A549 (cell line): ENCODE results near the gene ZNF121. TPM values are rescaled to one million over a fixed set of nuclear protein-coding genes. Genes with fewer than 3 reads are reported as not detected.
A peak's percentile ranks its signal among the peaks of the same experiment; 100 is the strongest.

Experiments used
- ATAC-seq, 2 experiments: fragments of 200-7000 bp in 1 of 2; fragments of >200 bp in 1 of 2; cut with Nextera tagmentation in 1 of 2; cut with Tn5 transposase in 1 of 2; 3 replicates each; pipeline versions ENCODE4 v1.8.0 to v1.9.1; 2018 to 2020; ENCODE audit warnings: mild to moderate bottlenecking in 1 of 2, moderate library complexity in 1 of 2
- CTCF ChIA-PET: fragments of 300-600 bp; sonication (Branson Sonifier 250); formaldehyde crosslinking; extraction: SDS; loops from one replicate; lab custom pipeline; 2021; ENCODE audit warnings: antibody characterized with exemption, inconsistent platforms; lab: Yijun Ruan, JAX
- POLR2A ChIA-PET: fragments of 350-600 bp; formaldehyde crosslinking; extraction: SDS; loops from one replicate; lab custom pipeline; 2021; ENCODE audit warnings: antibody characterized with exemption, inconsistent platforms; lab: Yijun Ruan, JAX
- DNase-seq, 2 experiments: peaks; one replicate each; pipeline versions ENCODE4 v3.0.0 to v3.0.0-alpha.2; 2011 to 2016; ENCODE audit warnings: low read depth in 1 of 2, low spot score in 1 of 2
- FAIRE-seq: peaks from 2 replicates; lab custom pipeline; 2011; peaks lifted over from hg19 to GRCh38; lab: Jason Lieb, UNC
- H3K27ac ChIP-seq, 2 experiments: fragments of >200 bp; sonication (Bioruptor Twin); formaldehyde crosslinking; 3 replicates each; pipeline ENCODE4 v1.5.1; 2016 to 2017
- H3K4me1 ChIP-seq: fragments of >200 bp; sonication (Bioruptor Twin); formaldehyde crosslinking; 3 replicates; pipeline ENCODE4 v1.6.1; 2016
- H3K4me2 ChIP-seq: fragments of >200 bp; sonication (Bioruptor Twin); formaldehyde crosslinking; 3 replicates; pipeline ENCODE4 v1.6.1; 2016
- H3K4me3 ChIP-seq: fragments of >200 bp; sonication (Bioruptor Twin); formaldehyde crosslinking; 3 replicates; pipeline ENCODE4 v1.5.1; 2016
- H3K9me3 ChIP-seq: fragments of >200 bp; sonication (Bioruptor Twin); formaldehyde crosslinking; 3 replicates; pipeline ENCODE4 v1.6.1; 2016
- BCL3 ChIP-seq: fragments of >200 bp; sonication (Bioruptor Twin); formaldehyde crosslinking; IDR thresholded peaks from 3 replicates; pipeline ENCODE4 v1.6.1; 2016
- CBX8 ChIP-seq: fragments of 200-600 bp; sonication (generic); IDR thresholded peaks from 2 replicates; pipeline ENCODE4 v1.6.1; 2016
- CEBPB ChIP-seq, 2 experiments: fragments of >200 bp in 1 of 2; sonication (Bioruptor Twin) in 1 of 2; formaldehyde crosslinking in 1 of 2; IDR thresholded peaks; 2 replicates each; pipeline ENCODE4 v1.6.1; 2012 to 2016
- CHD2 ChIP-seq: fragments of 150-350 bp; IDR thresholded peaks from 2 replicates; pipeline ENCODE4 v1.6.1; 2014; ENCODE audit warnings: low read length; ENCODE audit not compliant: partially characterized antibody
- CHD4 ChIP-seq: fragments of 200-600 bp; sonication (generic); IDR thresholded peaks from 2 replicates; pipeline ENCODE4 v1.6.1; 2016; ENCODE audit warnings: antibody characterized with exemption, mild to moderate bottlenecking, borderline replicate concordance
- E2F6 ChIP-seq: IDR thresholded peaks from 2 replicates; pipeline ENCODE4 v1.6.1; 2012; ENCODE audit warnings: low read depth, borderline replicate concordance
- EHF ChIP-seq: fragments of 250-450 bp; sonication (Bioruptor Pico); IDR thresholded peaks from 2 replicates; pipeline ENCODE4 v1.5.0; 2020; ENCODE audit warnings: mild to moderate bottlenecking
- EHMT2 ChIP-seq: fragments of 200-600 bp; sonication (generic); IDR thresholded peaks from 2 replicates; pipeline ENCODE4 v1.6.1; 2016; ENCODE audit warnings: antibody characterized with exemption, low read depth, mild to moderate bottlenecking, moderate library complexity
- ELK1 ChIP-seq: fragments of 150-350 bp; IDR thresholded peaks from 2 replicates; pipeline ENCODE4 v1.6.1; 2014; ENCODE audit warnings: low read depth, mild to moderate bottlenecking, low read length
- EP300 ChIP-seq, 2 experiments: fragments of >200 bp; sonication (Bioruptor Twin); formaldehyde crosslinking; IDR thresholded peaks; 2 replicates in 1 of 2; 3 replicates in 1 of 2; pipeline ENCODE4 v1.6.1; 2016 to 2017
- ESRRA ChIP-seq: fragments of 150-350 bp; IDR thresholded peaks from 2 replicates; pipeline ENCODE4 v1.6.1; 2014; ENCODE audit warnings: mild to moderate bottlenecking, low read length, borderline replicate concordance
- FOSB ChIP-seq: fragments of 250-450 bp; sonication (Bioruptor Pico); IDR thresholded peaks from 2 replicates; pipeline ENCODE4 v1.5.0; 2020; ENCODE audit warnings: mild to moderate bottlenecking, moderate library complexity
- FOXS1 ChIP-seq: fragments of 250-450 bp; sonication (Bioruptor Pico); IDR thresholded peaks from 2 replicates; pipeline ENCODE4 v1.5.0; 2020; ENCODE audit warnings: mild to moderate bottlenecking, moderate library complexity
- HOXB13 ChIP-seq: fragments of 250-450 bp; sonication (Bioruptor Pico); IDR thresholded peaks from 2 replicates; pipeline ENCODE4 v1.5.0; 2020; ENCODE audit warnings: low read depth, mild to moderate bottlenecking, moderate library complexity
- JUNB ChIP-seq: fragments of >200 bp; sonication (Bioruptor Twin); formaldehyde crosslinking; IDR thresholded peaks from 2 replicates; pipeline ENCODE4 v1.6.1; 2016
- KDM1A ChIP-seq: fragments of 200-600 bp; sonication (generic); IDR thresholded peaks from 2 replicates; pipeline ENCODE4 v1.6.1; 2016; ENCODE audit warnings: low read depth, mild to moderate bottlenecking
- KDM5A ChIP-seq: fragments of 200-600 bp; sonication (generic); IDR thresholded peaks from 2 replicates; pipeline ENCODE4 v1.6.1; 2016; ENCODE audit warnings: antibody characterized with exemption, mild to moderate bottlenecking
- MAFK ChIP-seq: fragments of 450-650 bp; IDR thresholded peaks from 2 replicates; pipeline ENCODE4 v1.6.1; 2014; ENCODE audit not compliant: partially characterized antibody
- NFE2L2 ChIP-seq: fragments of 150-350 bp; conservative IDR thresholded peaks from 2 replicates; pipeline ENCODE4 v1.6.1; 2014; ENCODE audit warnings: low read length
- NPAS2 ChIP-seq: fragments of 250-450 bp; sonication (Bioruptor Pico); IDR thresholded peaks from 2 replicates; pipeline ENCODE4 v1.8.0; 2022; ENCODE audit warnings: mild to moderate bottlenecking, moderate library complexity, borderline replicate concordance
- PBX3 ChIP-seq: IDR thresholded peaks from 2 replicates; pipeline ENCODE4 v1.6.1; 2012
- RARB ChIP-seq: fragments of 250-450 bp; sonication (Bioruptor Pico); IDR thresholded peaks from 2 replicates; pipeline ENCODE4 v1.8.0; 2021; ENCODE audit warnings: mild to moderate bottlenecking, moderate library complexity
- RNF2 ChIP-seq: fragments of 200-600 bp; sonication (generic); IDR thresholded peaks from 2 replicates; pipeline ENCODE4 v1.6.1; 2016; ENCODE audit warnings: low read depth, mild to moderate bottlenecking, antibody characterized with exemption, moderate library complexity, borderline replicate concordance
- SREBF2 ChIP-seq: fragments of 450-650 bp; IDR thresholded peaks from 2 replicates; pipeline ENCODE4 v1.6.1; 2014; ENCODE audit warnings: mild to moderate bottlenecking, moderate library complexity
- USF2 ChIP-seq: fragments of 450-650 bp; IDR thresholded peaks from 2 replicates; pipeline ENCODE4 v1.6.1; 2014; ENCODE audit warnings: antibody characterized with exemption
- WGBS: methylation state at CpG from one replicate; pipeline ENCODE4 v1.1.6; 2017; ENCODE audit errors: missing lambda C conversion rate; 5-methylcytosine and 5-hydroxymethylcytosine counted together
- polyA plus RNA-seq, 4 experiments: library from polyadenylated mRNA; depleted of rRNA in 3 of 4; stranded (reverse); fragments of >200 nt; fragmentation: RNase III in 1 of 4; extraction: RNeasy Plus Mini Kit Qiagen cat#74134 plus additional on column Dnase treatment in 1 of 4; gene quantifications; 2 replicates in 3 of 4; 3 replicates in 1 of 4; pipeline ENCODE4 v1.2.3, GENCODE V29; 2011 to 2017

The ZNF121 gene
- polyA plus RNA-seq, 2 of the 4 experiments (the other 2 are of a cell fraction), result 5.1 to 8.5 TPM

GRCh38 chr19:9620842-9621155 is 36.5 kb upstream of the ZNF121 start:
- Histone ChIP-seq H3K4me2 (peak overlapping the region; percentile 60), H3K9me3 (peaks cover 48% of the 10 kb centered on the region), H3K4me1 (no peaks in the 10 kb centered on the region), H3K27ac (peak overlapping the region; percentile 89 to 99), H3K4me3 (peak overlapping the region; percentile 93)
- FAIRE-seq, result no peak
- DNase-seq, result no peak
- ATAC-seq, result peak; percentile 56 to 83; a peak in 5 of 6 replicates
- POLR2A ChIA-PET, result no interaction called here
- 8% methylated on average over 10 of the region's 16 CpGs for WGBS
- CTCF ChIA-PET, result no interaction called here
- TF ChIP-seq SREBF2 (no peak), CEBPB (IDR thresholded peaks at IDR 0.05) (no peak), BCL3 (no peak), RNF2 (no peak), FOSB (no peak), E2F6 (no peak), KDM1A (no peak), RARB (CRISPR knock-in tag) (no peak), FOXS1 (CRISPR knock-in tag) (no peak), EHMT2 (no peak), CHD4 (no peak), HOXB13 (CRISPR knock-in tag) (no peak), USF2 (no peak), CHD2 (no peak), MAFK (no peak), NFE2L2 (no peak), ESRRA (no peak), EP300 (IDR thresholded peaks at IDR 0.05) (no peak)

- DNase-seq, result no peak
- TF ChIP-seq KDM1A (no peak), ELK1 (no peak), KDM5A (no peak), CBX8 (no peak), PBX3 (no peak), BCL3 (no peak), NPAS2 (CRISPR knock-in tag) (no peak), CHD4 (no peak), JUNB (no peak), RNF2 (no peak), EHF (CRISPR knock-in tag) (no peak)
- Histone ChIP-seq H3K4me3 (no peak overlapping the region), H3K27ac (no peak overlapping the region), H3K4me2 (no peak overlapping the region), H3K9me3 (peaks cover 69% of the 10 kb centered on the region), H3K4me1 (no peaks in the 10 kb centered on the region)
- no peak for ATAC-seq
- POLR2A ChIA-PET, result no interaction called here
- CTCF ChIA-PET, result no interaction called here
- no peak for FAIRE-seq
Observed at GRCh38 chr19:9615844-9616243, 31.5 kb upstream of the ZNF121 start.
